ENCODE results near the gene ARHGAP28.
"Not testable (repeated sequence)": the region's sequence is repeated elsewhere in the genome, so short reads cannot be mapped to it uniquely, and the experiment has no call there.

ARHGAP28 gene

DNA sequence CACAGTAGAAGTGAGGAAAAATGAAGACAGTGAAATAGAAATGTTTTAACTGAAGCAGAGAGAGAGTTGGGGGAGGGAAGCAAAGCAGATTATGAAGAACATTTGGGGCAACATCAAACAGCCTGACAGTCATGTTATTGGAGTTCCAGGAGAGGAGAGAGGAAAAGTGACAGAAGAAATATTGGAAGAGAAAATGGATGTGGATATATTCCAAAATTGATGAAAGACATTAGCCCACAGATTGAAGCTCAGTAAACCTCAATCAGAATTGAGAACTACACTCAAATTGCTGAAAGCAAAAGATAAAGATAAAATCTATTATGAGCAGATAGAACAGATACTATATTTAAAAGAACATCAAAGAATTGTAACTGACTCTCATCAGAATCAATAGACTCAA is 90.8 kb downstream of the ARHGAP28 start:
- DNase-seq (ENCODE audit: low read depth, low spot score) = no peak
- TF ChIP-seq, protein P1, sequence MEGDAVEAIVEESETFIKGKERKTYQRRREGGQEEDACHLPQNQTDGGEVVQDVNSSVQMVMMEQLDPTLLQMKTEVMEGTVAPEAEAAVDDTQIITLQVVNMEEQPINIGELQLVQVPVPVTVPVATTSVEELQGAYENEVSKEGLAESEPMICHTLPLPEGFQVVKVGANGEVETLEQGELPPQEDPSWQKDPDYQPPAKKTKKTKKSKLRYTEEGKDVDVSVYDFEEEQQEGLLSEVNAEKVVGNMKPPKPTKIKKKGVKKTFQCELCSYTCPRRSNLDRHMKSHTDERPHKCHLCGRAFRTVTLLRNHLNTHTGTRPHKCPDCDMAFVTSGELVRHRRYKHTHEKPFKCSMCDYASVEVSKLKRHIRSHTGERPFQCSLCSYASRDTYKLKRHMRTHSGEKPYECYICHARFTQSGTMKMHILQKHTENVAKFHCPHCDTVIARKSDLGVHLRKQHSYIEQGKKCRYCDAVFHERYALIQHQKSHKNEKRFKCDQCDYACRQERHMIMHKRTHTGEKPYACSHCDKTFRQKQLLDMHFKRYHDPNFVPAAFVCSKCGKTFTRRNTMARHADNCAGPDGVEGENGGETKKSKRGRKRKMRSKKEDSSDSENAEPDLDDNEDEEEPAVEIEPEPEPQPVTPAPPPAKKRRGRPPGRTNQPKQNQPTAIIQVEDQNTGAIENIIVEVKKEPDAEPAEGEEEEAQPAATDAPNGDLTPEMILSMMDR (IDR thresholded peaks at IDR 0.05; ENCODE audit: insufficient read depth, low read length, missing control alignments) = no peak
- POLR2A ChIA-PET = no interaction called here
- no peak overlapping the region for H3K4me3 ChIP-seq (ENCODE audit: low read depth, low read length)
- CTCF ChIA-PET = no interaction called here

DNA sequence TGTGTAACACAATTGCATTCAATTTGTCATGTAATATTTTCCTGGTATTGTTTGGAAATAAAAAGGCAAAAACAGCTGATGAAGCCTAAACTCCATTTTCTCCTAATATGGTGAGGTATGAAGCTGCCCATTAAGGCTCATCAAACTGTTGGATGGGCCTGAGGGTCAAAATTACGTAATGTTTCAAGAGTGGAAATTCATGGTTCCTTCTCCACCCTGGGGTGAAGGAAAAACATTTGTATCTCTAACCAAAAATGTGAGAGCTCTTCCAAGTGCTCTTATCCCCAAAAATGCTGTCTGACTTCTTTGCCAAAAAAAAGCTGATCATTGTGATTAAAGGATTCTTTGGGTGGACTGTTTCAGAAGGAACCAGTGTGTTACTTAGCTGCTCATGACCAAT is 91.8 kb downstream of the ARHGAP28 start:
- CTCF ChIA-PET = no interaction called here
- DNase-seq (ENCODE audit: low read depth, low spot score) = peak; percentile 2
- TF ChIP-seq, protein P1 (IDR thresholded peaks at IDR 0.05; ENCODE audit: insufficient read depth, low read length, missing control alignments) = no peak
- POLR2A ChIA-PET = no interaction called here
- H3K4me3 ChIP-seq (ENCODE audit: low read depth, low read length) = no peak overlapping the region

DNA sequence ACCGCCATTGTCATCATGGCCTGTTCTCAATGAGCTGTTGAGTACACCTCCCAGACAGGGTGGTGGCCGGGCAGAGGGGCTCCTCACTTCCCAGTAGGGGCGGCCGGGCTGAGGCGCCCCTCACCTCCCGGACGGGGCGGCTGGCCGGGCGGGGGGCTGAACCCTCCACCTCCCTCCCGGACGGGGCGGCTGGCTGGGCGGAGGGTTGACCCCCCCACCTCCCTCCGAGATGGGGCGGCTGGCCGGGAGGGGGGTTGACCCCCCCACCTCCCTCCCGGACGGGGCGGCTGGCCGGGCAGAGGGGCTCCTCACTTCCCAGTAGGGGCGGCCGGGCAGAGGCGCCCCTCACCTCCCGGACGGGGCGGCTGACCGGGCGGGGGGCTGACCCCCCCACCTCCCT is 97.6 kb downstream of the ARHGAP28 start:
- CTCF ChIA-PET = not testable (repeated sequence)

DNA sequence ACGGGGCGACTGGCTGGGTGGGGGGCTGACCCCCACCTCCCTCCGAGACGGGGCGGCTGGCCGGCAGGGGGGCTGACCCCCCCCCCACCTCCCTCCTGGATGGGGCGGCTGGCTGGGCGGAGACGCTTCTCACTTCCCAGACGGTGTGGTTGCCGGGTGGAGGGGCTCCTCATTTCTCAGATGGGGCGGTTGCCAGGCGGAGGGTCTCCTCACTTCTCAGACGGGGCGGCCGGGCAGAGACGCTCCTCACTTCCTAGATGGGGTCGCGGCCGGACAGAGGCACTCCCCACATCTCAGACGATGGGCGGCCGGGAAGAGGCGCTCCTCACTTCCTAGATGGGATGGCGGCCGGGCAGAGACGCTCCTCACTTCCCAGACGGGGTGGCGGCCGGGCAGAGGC is 98.0 kb downstream of the ARHGAP28 start:
- DNase-seq (ENCODE audit: low read depth, low spot score); POLR2A ChIA-PET; CTCF ChIA-PET; H3K4me3 ChIP-seq (ENCODE audit: low read depth, low read length): not testable (repeated sequence)

More for the DNA sequence above, 97.6 kb downstream of the ARHGAP28 start:
- DNase-seq (ENCODE audit: low read depth, low spot score); H3K4me3 ChIP-seq (ENCODE audit: low read depth, low read length); POLR2A ChIA-PET: not testable (repeated sequence)

DNA sequence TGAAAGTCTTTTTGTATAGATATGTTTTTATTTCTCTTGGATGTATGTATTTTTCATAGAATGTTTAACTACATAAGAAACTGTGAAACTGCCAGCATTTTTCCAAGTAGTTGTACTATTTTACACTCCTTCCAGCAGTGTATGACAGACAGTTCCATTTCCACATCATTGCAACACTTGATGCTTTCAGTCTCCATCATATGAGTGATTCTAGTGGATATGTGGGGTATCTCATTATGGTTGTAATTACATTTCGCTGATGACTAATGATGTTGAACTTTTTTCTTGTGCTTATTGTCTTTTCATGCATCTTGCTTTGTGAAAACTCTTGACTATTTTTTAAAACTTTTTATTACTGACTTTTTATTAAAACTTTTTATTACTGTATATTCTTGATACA is 101.4 kb downstream of the ARHGAP28 start:
- POLR2A ChIA-PET = no interaction called here
- CTCF ChIA-PET = no interaction called here
- no peak for DNase-seq (ENCODE audit: low read depth, low spot score)
- TF ChIP-seq, protein P1 (IDR thresholded peaks at IDR 0.05; ENCODE audit: insufficient read depth, low read length, missing control alignments) = no peak
- no peak overlapping the region for H3K4me3 ChIP-seq (ENCODE audit: low read depth, low read length)

DNA sequence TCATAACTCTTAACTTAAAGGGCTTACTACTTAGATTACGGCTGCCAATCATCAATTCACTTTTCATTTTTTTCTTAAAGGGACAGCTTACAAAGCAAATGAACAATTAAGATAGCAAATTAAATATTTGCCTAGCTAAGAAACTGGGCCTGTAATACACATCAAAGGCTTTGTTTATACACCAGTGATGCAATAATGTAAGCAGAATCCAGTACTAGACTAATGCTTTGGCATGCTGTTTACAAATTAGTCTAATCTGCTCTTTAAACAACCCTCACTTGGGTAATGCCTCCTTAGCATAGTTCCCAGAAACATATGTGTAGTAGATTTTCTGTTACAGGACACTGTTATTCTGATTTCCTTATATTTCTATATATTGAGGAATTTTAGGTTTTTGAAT is 105.8 kb downstream of the ARHGAP28 start:
- H3K4me3 ChIP-seq (ENCODE audit: low read depth, low read length) = no peak overlapping the region
- DNase-seq (ENCODE audit: low read depth, low spot score) = no peak
- TF ChIP-seq, protein P1 (IDR thresholded peaks at IDR 0.05; ENCODE audit: insufficient read depth, low read length, missing control alignments) = no peak
- ChIA-PET POLR2A (no interaction called here), CTCF (no interaction called here)

DNA sequence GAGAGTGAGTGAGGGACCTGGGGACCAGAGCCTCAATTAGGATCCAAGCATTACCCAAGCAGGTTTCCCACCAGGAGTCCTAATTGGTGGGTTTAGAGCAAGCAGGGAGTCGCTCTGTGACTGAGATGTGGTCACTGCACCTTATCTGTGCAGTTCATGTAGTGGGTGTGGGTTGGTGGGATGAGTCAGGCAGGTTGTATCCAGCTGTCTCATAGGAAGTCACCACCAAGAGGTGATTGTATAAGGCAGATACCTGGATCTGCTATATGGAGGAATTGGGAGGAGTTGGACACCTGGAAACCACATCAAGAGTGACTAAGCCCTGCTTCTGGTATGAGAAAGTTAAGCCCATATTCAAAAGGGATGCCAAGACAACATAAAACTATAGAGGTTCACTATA is 106.8 kb downstream of the ARHGAP28 start:
- ChIA-PET CTCF (no interaction called here), POLR2A (no interaction called here)
- no peak overlapping the region for H3K4me3 ChIP-seq (ENCODE audit: low read depth, low read length)
- TF ChIP-seq, protein P1 (IDR thresholded peaks at IDR 0.05; ENCODE audit: insufficient read depth, low read length, missing control alignments) = no peak
- no peak for DNase-seq (ENCODE audit: low read depth, low spot score)

DNA sequence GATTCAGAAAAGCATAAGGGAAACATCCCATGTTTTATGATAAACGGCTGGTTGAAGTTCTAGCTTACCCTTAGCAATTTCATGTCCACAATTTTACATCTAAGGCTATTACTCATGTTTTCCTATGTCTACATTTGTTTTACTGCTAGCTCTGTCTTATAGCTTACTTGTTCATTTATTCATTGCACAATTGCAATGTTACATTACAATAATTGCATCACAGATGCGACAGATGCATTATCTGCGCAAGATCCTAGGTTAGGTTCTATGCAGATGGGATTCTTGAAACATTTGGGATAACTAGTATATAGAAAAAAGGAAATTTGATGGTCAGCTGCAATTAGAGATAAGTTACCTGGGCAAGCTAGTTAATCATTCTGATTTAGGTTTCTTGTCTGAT is 108.4 kb downstream of the ARHGAP28 start:
- H3K4me3 ChIP-seq (ENCODE audit: low read depth, low read length) = no peak overlapping the region
- POLR2A ChIA-PET = no interaction called here
- no peak for DNase-seq (ENCODE audit: low read depth, low spot score)
- TF ChIP-seq, protein P1 (IDR thresholded peaks at IDR 0.05; ENCODE audit: insufficient read depth, low read length, missing control alignments) = no peak
- CTCF ChIA-PET = interaction anchor here (0.8 kb wide), 1 partner anchor 17 kb away, joined by 3 read pairs; no protein-coding TSS in a partner anchor
